Hepatocyte (in vitro differentiated cells): Measurements from ENCODE around the gene PDIA5. TPM values are rescaled to one million over a fixed set of nuclear protein-coding genes. Genes with fewer than 3 reads are reported as not detected.

ENCODE experiments used
- DNase-seq: peaks from one replicate; pipeline ENCODE4 v3.0.0-alpha.2; 2016; ENCODE audit warnings: low spot score
- H2AFZ ChIP-seq: fragments of 200-600 bp; sonication (generic); 2 replicates; pipeline ENCODE4 v1.6.0; 2016; ENCODE audit warnings: antibody characterized with exemption, mild to moderate bottlenecking
- H3K27ac ChIP-seq: fragments of 200-600 bp; sonication (generic); 2 replicates; pipeline ENCODE4 v1.5.1; 2016; ENCODE audit warnings: mild to moderate bottlenecking
- H3K27me3 ChIP-seq: fragments of 200-600 bp; sonication (generic); 2 replicates; pipeline ENCODE4 v1.6.1; 2016
- H3K36me3 ChIP-seq: fragments of 200-600 bp; sonication (generic); replicated peaks from 2 replicates; pipeline ENCODE4 v1.5.1; 2016; ENCODE audit warnings: low read depth; ENCODE audit not compliant: insufficient read depth
- H3K4me1 ChIP-seq: fragments of 200-600 bp; sonication (generic); 2 replicates; pipeline ENCODE4 v1.5.1; 2016; ENCODE audit warnings: mild to moderate bottlenecking, moderate library complexity; ENCODE audit not compliant: insufficient read depth
- H3K4me2 ChIP-seq: fragments of 200-600 bp; sonication (generic); 2 replicates; pipeline ENCODE4 v1.6.0; 2016
- H3K4me3 ChIP-seq: fragments of 200-600 bp; sonication (generic); 2 replicates; pipeline ENCODE4 v1.5.1; 2016; ENCODE audit warnings: mild to moderate bottlenecking
- H3K79me2 ChIP-seq: fragments of 200-600 bp; sonication (generic); 2 replicates; pipeline ENCODE4 v1.6.0; 2017; ENCODE audit warnings: mild to moderate bottlenecking
- H3K9me2 ChIP-seq: fragments of 200-600 bp; sonication (generic); replicated peaks from 2 replicates; pipeline ENCODE4 v1.6.0; 2017; ENCODE audit warnings: mild to moderate bottlenecking; ENCODE audit not compliant: insufficient read depth
- H3K9me3 ChIP-seq: fragments of 200-600 bp; sonication (generic); 2 replicates; pipeline ENCODE4 v1.5.1; 2016; ENCODE audit warnings: low read depth, mild to moderate bottlenecking
- H4K20me1 ChIP-seq: fragments of 200-600 bp; sonication (generic); 2 replicates; pipeline ENCODE4 v1.6.0; 2016; ENCODE audit warnings: mild to moderate bottlenecking; ENCODE audit not compliant: insufficient read depth, poor library complexity, severe bottlenecking
- EZH2 ChIP-seq: fragments of 200-600 bp; sonication (generic); IDR thresholded peaks from 2 replicates; pipeline ENCODE4 v1.6.1; 2016; ENCODE audit warnings: antibody characterized with exemption, mild to moderate bottlenecking, borderline replicate concordance
- EZH2phosphoT487 ChIP-seq: fragments of 200-600 bp; sonication (generic); IDR thresholded peaks from one replicate; pipeline ENCODE4 v1.6.1; 2018; ENCODE audit warnings: antibody characterized with exemption, mild to moderate bottlenecking, low read depth, moderate library complexity; ENCODE audit not compliant: unreplicated experiment, severe bottlenecking
- WGBS: methylation state at CpG from one replicate; pipeline ENCODE4 v1.1.6; 2016; ENCODE audit warnings: low lambda C conversion rate; ENCODE audit errors: missing lambda C conversion rate; 5-methylcytosine and 5-hydroxymethylcytosine counted together
- polyA plus RNA-seq: library from polyadenylated mRNA; unstranded; fragments of >200 nt; fragmentation: Nextera tagmentation; extraction: Ambion mirVana; gene quantifications from 2 replicates; pipeline ENCODE4 v1.2.1, GENCODE V29; 2016
- total RNA-seq: library from RNA; depleted of rRNA; stranded (reverse); fragments of >200 nt; gene quantifications from 2 replicates; pipeline ENCODE4 v1.2.3, GENCODE V29; 2014
- TF ChIP-seq, protein P1 (sequence below): fragments of 200-600 bp; sonication (generic); IDR thresholded peaks from 2 replicates; pipeline ENCODE4 v1.5.1; 2016; ENCODE audit warnings: antibody characterized with exemption, mild to moderate bottlenecking; ENCODE audit not compliant: poor library complexity

Gene PDIA5
- total and polyA plus RNA-seq, 2 experiments from 2014 or later = 71.8 to 97.3 TPM

DNA sequence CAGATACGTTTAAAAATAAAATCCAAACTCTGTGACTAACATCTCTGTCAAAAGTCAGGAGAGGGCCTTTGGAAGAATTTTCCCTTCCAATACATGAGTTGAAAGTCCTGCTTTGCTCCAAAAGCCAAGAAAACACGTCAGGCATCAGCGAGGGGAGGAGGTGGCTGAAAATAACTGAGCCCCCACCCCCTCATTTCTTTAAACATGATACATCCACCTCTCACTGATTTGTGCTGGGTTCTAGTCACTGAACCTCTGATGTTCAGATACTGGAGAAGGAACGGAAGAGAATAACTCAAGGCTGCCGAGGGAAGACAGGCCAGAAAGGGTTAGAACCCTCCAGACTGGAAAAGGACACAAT lies 29.8 kb upstream of the PDIA5 start:
- DNase-seq = no peak
- Histone ChIP-seq H3K4me1 (no peaks in the 10 kb centered on the region), H3K4me3 (no peak overlapping the region), H3K9me2 (no peaks in the 10 kb centered on the region), H2AFZ (no peak overlapping the region), H3K27ac (no peak overlapping the region), H3K9me3 (no peaks in the 10 kb centered on the region), H3K4me2 (no peak overlapping the region), H3K27me3 (no peaks in the 10 kb centered on the region), H4K20me1 (no peaks in the 10 kb centered on the region), H3K79me2 (no peaks in the 10 kb centered on the region), H3K36me3 (no peaks in the 10 kb centered on the region)
- TF ChIP-seq EZH2phosphoT487 (no peak), EZH2 (no peak)
- TF ChIP-seq, protein P1, sequence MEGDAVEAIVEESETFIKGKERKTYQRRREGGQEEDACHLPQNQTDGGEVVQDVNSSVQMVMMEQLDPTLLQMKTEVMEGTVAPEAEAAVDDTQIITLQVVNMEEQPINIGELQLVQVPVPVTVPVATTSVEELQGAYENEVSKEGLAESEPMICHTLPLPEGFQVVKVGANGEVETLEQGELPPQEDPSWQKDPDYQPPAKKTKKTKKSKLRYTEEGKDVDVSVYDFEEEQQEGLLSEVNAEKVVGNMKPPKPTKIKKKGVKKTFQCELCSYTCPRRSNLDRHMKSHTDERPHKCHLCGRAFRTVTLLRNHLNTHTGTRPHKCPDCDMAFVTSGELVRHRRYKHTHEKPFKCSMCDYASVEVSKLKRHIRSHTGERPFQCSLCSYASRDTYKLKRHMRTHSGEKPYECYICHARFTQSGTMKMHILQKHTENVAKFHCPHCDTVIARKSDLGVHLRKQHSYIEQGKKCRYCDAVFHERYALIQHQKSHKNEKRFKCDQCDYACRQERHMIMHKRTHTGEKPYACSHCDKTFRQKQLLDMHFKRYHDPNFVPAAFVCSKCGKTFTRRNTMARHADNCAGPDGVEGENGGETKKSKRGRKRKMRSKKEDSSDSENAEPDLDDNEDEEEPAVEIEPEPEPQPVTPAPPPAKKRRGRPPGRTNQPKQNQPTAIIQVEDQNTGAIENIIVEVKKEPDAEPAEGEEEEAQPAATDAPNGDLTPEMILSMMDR = no peak
- WGBS = 86% methylated on average over 5 of the region's 5 CpGs

DNA sequence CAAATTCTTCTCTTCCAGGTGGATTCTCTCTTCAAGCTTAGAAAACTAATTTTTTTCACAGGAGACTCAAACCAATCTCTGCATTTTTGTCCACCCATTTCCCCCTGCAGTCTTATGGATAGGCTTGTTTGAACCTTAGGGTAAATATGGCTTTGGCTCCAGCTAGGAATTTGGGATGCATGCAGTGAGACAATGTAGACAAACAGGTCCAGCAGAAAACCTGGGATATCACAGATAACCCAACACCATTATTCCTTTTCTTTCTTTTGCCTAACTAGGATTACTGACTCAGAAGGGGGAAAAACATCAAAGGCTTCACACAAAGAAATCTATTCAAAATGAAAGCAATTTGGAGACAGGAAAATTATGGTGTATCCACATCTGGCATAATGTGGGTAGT lies 28.1 kb upstream of the PDIA5 start:
- H3K9me2 ChIP-seq = no peaks in the 10 kb centered on the region
- H2AFZ ChIP-seq = no peak overlapping the region
- H3K9me3 ChIP-seq = no peaks in the 10 kb centered on the region
- H3K79me2 ChIP-seq = no peaks in the 10 kb centered on the region
- DNase-seq = no peak
- TF ChIP-seq, protein P1 = no peak
- no peak overlapping the region for H3K27ac ChIP-seq
- no peak overlapping the region for H3K4me2 ChIP-seq
- no peaks in the 10 kb centered on the region for H3K36me3 ChIP-seq
- no peaks in the 10 kb centered on the region for H3K27me3 ChIP-seq
- no peaks in the 10 kb centered on the region for H4K20me1 ChIP-seq
- H3K4me1 ChIP-seq = no peaks in the 10 kb centered on the region
- no peak overlapping the region for H3K4me3 ChIP-seq

DNA sequence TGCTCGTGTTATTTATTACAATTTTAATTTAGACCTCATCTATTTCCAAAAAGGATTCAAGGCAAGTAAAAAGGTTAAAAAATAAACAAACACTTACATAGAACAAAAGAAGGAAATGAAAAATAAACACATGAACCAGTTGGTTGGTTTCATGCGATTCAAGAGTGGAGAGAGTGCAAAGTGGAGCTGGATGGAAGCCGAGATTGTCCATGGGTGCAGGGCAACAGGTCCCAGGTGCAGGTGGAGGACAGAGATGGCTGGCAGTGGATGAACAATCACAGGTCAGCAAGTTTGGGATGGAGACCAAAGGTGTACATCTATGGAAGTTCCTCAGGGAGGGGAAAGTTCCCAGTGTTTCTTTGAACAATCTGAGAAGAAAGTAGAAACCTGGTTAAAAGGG lies 27.6 kb upstream of the PDIA5 start:
- no peak for DNase-seq
- no peak overlapping the region for H3K4me2 ChIP-seq
- TF ChIP-seq EZH2phosphoT487 = no peak
- no peaks in the 10 kb centered on the region for H3K9me3 ChIP-seq
- H3K27ac ChIP-seq = no peak overlapping the region
- H4K20me1 ChIP-seq = no peaks in the 10 kb centered on the region
- no peaks in the 10 kb centered on the region for H3K27me3 ChIP-seq
- no peaks in the 10 kb centered on the region for H3K4me1 ChIP-seq
- no peak overlapping the region for H2AFZ ChIP-seq
- H3K4me3 ChIP-seq = no peak overlapping the region
- WGBS = 74% methylated on average over 3 of the region's 3 CpGs
- H3K79me2 ChIP-seq = no peaks in the 10 kb centered on the region
- no peaks in the 10 kb centered on the region for H3K36me3 ChIP-seq
- no peaks in the 10 kb centered on the region for H3K9me2 ChIP-seq

DNA sequence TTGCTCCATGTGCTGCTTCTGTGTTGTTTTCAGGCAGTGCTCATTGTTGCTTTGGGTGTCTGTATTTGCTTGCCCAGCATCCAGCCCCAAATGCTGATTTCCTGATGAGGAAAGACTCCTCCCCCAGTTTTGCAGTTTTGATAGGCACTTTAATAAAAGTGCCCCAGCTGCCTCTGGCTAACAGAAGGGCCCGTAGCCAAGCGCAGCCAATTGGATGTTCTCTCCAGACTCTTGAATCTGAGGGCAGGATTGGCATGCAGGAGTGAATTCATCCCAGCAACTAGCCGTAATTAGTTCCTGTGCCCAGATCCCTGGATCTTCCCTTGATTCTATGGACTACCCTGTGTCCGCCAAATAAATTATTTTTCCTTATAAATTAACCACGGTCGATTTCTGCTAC lies 24.4 kb upstream of the PDIA5 start:
- Histone ChIP-seq H3K79me2 (no peaks in the 10 kb centered on the region), H3K9me3 (no peaks in the 10 kb centered on the region), H2AFZ (no peak overlapping the region), H3K27ac (no peak overlapping the region), H4K20me1 (no peaks in the 10 kb centered on the region), H3K9me2 (no peaks in the 10 kb centered on the region), H3K4me2 (no peak overlapping the region), H3K4me3 (no peak overlapping the region), H3K4me1 (no peaks in the 10 kb centered on the region), H3K36me3 (no peaks in the 10 kb centered on the region), H3K27me3 (no peaks in the 10 kb centered on the region)
- DNase-seq = no peak
- TF ChIP-seq EZH2phosphoT487 = no peak
- TF ChIP-seq, protein P1 = no peak
- TF ChIP-seq EZH2 = no peak
- 88% methylated on average over 6 of the region's 6 CpGs for WGBS
